Subcutaneous adipose tissue (tissue), 4 donors: ENCODE measurements around the gene DCDC2C. TPM values are rescaled to one million over a fixed set of nuclear protein-coding genes. Genes with fewer than 3 reads are reported as not detected.

ENCODE experiments used
- CTCF ChIP-seq: fragments of 450-650 bp; IDR thresholded peaks from one replicate; pipeline ENCODE4 v1.5.1; 2016; ENCODE audit warnings: low read depth, mild to moderate bottlenecking, control low read depth, antibody characterized with exemption, moderate library complexity
- total RNA-seq, 4 donors: library from RNA; depleted of rRNA; stranded (reverse); fragments of >200 nt; gene quantifications; one replicate each; pipeline ENCODE4 v1.1.0, GENCODE V29; 2016

The DCDC2C gene
- total RNA-seq, 4 donors from 2014 or later: not detected

DNA sequence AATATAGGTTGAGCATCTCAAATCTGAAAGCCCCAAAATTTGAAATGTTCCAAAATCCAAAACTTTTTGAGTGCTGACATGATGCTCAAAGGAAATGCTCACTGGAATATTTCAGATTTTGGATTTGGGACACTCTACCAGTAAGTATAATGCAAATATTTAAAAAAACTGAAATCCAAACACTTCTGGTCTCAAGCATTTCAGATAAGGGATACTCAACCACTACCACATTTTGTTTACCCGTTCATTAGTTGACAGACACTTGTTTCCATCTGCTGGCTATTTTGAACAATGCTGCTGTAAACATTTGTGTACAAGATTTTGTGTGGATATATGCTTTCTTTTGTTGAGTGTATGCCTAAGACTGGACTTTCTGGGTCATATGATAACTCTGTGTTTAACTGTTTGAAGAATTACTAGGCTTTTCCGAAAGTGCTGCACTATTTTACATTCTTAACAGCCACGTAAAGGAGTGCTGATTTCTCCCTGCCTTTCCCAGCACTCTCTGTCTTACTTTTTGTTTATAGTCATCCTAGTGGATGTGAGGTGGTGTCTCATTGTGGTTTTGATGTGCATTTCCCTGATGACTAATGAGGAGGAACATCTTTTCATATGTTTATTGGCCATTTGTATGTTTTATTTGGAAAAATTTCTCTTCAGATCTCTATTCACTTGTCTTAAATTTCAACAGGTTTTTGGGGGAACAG is 19.5 kb upstream of the DCDC2C start:
- TF ChIP-seq CTCF: no peak

GRCh38 chr2:3689998-3690748 is 13.2 kb upstream of the DCDC2C start:
- no peak for TF ChIP-seq CTCF

DNA sequence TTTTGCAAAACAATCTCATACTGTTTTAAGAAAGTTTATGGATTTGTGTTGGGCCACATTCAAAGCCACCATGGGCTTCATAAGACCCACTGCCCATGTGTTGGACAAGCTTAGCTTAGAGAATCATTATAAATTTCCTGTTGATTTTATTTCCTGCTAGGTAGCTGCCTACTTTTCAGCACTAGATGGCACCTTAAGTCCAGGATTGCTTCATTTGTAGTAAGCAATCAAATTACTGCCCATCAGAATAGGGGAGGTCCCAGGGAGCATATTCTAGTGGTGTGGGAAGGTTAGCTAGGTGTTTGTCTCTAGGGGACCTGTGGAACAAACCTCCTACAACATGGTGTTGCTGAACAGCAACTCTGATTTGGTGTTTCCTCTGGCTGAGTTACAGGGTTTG is 11.0 kb upstream of the DCDC2C start:
- no peak for TF ChIP-seq CTCF

- no peak for TF ChIP-seq CTCF
Observed at GRCh38 chr2:3696545-3696944, 6.8 kb upstream of the DCDC2C start.

- no peak for TF ChIP-seq CTCF
Observed at GRCh38 chr2:3701071-3701470, 2.3 kb upstream of the DCDC2C start.

GRCh38 chr2:3703757-3704355 is 481 bp downstream of the DCDC2C start:
- no peak for TF ChIP-seq CTCF

DNA sequence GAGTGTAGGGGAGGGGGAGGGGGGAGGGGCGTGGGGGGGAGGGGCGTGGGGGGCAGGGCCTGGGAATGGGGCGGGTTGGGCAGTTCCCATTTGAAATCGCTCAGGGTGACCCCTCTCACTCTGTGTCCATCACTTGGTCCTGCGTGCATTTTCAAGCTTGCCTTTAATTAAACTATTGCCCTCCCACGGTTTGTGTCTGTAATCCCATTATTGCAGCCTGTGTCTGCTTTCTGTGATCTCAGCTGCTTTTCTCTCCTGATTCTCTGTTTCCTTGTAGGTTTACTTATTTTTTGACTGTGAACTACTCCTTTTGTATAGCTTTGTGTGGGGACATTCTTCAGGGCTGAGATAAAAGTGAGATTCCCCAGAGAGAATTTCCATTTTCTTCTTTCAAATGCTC is 1.3 kb downstream of the DCDC2C start:
- TF ChIP-seq CTCF: no peak
